Fibroblast of mammary gland (primary cell): ENCODE results near the gene GPX8.
A peak's percentile ranks its signal among the peaks of the same experiment; 100 is the strongest.

Source experiments
- DNase-seq: peaks from one replicate; pipeline ENCODE4 v3.0.0-alpha.2; 2010; ENCODE audit warnings: low read depth
- H3K4me3 ChIP-seq: 2 replicates; pipeline ENCODE4 v1.5.1; 2011; ENCODE audit warnings: low read depth, mild to moderate bottlenecking, low read length, moderate library complexity; ENCODE audit not compliant: control insufficient read depth
- CTCF ChIP-seq: conservative IDR thresholded peaks from 2 replicates; pipeline ENCODE4 v1.5.1; 2011; ENCODE audit warnings: low read depth, low read length, inconsistent platforms; ENCODE audit not compliant: control insufficient read depth, insufficient read depth

Gene GPX8

GRCh38 chr5:55180016-55180415, 20.0 kb downstream of the GPX8 start:
- no peak overlapping the region for H3K4me3 ChIP-seq
- no peak for TF ChIP-seq CTCF
- DNase-seq, result no peak

GRCh38 chr5:55187370-55187769, 27.4 kb downstream of the GPX8 start:
- no peak overlapping the region for H3K4me3 ChIP-seq
- TF ChIP-seq CTCF, result no peak
- DNase-seq, result no peak

- no peak overlapping the region for H3K4me3 ChIP-seq
- no peak for DNase-seq
- no peak for TF ChIP-seq CTCF
These were observed 28.9 kb downstream of the GPX8 start for GRCh38 chr5:55188656-55189540.

GRCh38 chr5:55191165-55191564, 31.2 kb downstream of the GPX8 start:
- peak; percentile 44 for DNase-seq
- TF ChIP-seq CTCF, result no peak

GRCh38 chr5:55205001-55205400, 45.0 kb downstream of the GPX8 start:
- H3K4me3 ChIP-seq, result no peak overlapping the region
- no peak for DNase-seq
- no peak for TF ChIP-seq CTCF

More at GRCh38 chr5:55191165-55191564, 31.2 kb downstream of the GPX8 start:
- no peak overlapping the region for H3K4me3 ChIP-seq

GRCh38 chr5:55211184-55211874, 51.4 kb downstream of the GPX8 start:
- DNase-seq, result no peak
- no peak for TF ChIP-seq CTCF
- H3K4me3 ChIP-seq, result no peak overlapping the region
